K562 (cell line): ENCODE results near the gene WDR5B. TPM values are rescaled to one million over a fixed set of nuclear protein-coding genes. Genes with fewer than 3 reads are reported as not detected.

Experiments used
- ATAC-seq: fragments of 200-7000 bp; cut with Tn5 transposase; 3 replicates; pipeline ENCODE4 v1.9.1; 2020; ENCODE audit warnings: moderate library complexity
- BruUV-seq: library from RNA; stranded (reverse); fragments of 400-500 nt; replicated peaks from 2 replicates; lab custom pipeline; 2021; lab: Mats Ljungman, UMichigan
- CTCF ChIA-PET: fragments of 300-600 bp; formaldehyde crosslinking; extraction: SDS; loops from one replicate; lab custom pipeline; 2021; ENCODE audit warnings: low intra/inter-chr PET ratio; lab: Yijun Ruan, JAX
- POLR2A ChIA-PET: fragments of 300-600, 350-650 bp; sonication (Branson Sonifier 250); formaldehyde crosslinking; extraction: SDS; loops from one replicate; lab custom pipeline; 2021; ENCODE audit warnings: antibody characterized with exemption, inconsistent platforms; lab: Yijun Ruan, JAX
- DNase-seq, 4 experiments: peaks; one replicate each; pipeline versions ENCODE4 v3.0.0 to v3.0.0-alpha.2; 2011 to 2018; ENCODE audit warnings: low spot score in 3 of 4, mixed read lengths in 3 of 4; ENCODE audit errors: extremely low read depth in 1 of 4
- FAIRE-seq: peaks from 2 replicates; lab custom pipeline; 2011; peaks lifted over from hg19 to GRCh38; lab: Jason Lieb, UNC
- H2AFZ ChIP-seq: 2 replicates; pipeline ENCODE4 v1.6.0; 2011; ENCODE audit warnings: low read depth, low read length, control low read depth, inconsistent platforms
- H3K27ac ChIP-seq: fragments of 200-600 bp; 3 replicates; pipeline ENCODE4 v1.8.0; 2011; ENCODE audit warnings: low read depth, mild to moderate bottlenecking, control low read depth, inconsistent platforms, low read length, moderate library complexity, mixed read lengths; ENCODE audit errors: extremely low read depth
- H3K27me3 ChIP-seq, 2 experiments: fragments of 300-600 bp in 1 of 2; 2 replicates in 1 of 2; 3 replicates in 1 of 2; pipeline versions ENCODE4 v1.6.0 to v1.8.0; 2011; ENCODE audit warnings: inconsistent platforms in 2 of 2, low read length in 2 of 2, mild to moderate bottlenecking in 1 of 2, mixed read lengths in 1 of 2, moderate library complexity in 1 of 2; ENCODE audit not compliant: control insufficient read depth in 2 of 2, insufficient read depth in 2 of 2
- H3K36me3 ChIP-seq: fragments of 300-600 bp; 3 replicates; pipeline ENCODE4 v1.8.0; 2011; ENCODE audit warnings: mild to moderate bottlenecking, low read length, inconsistent platforms; ENCODE audit not compliant: control insufficient read depth, insufficient read depth
- H3K4me1 ChIP-seq, 2 experiments: fragments of 200-600 bp in 1 of 2; replicated peaks in 1 of 2; 2 replicates in 1 of 2; 3 replicates in 1 of 2; pipeline versions ENCODE4 v1.5.1 to v1.8.0; 2011; ENCODE audit warnings: inconsistent platforms in 2 of 2, low read length in 2 of 2, mild to moderate bottlenecking in 1 of 2, mixed read lengths in 1 of 2, moderate library complexity in 1 of 2; ENCODE audit not compliant: control insufficient read depth in 2 of 2, insufficient read depth in 2 of 2
- H3K4me2 ChIP-seq: 2 replicates; pipeline ENCODE4 v1.6.1; 2011; ENCODE audit warnings: low read length, control low read depth, inconsistent platforms, mixed read lengths; ENCODE audit not compliant: insufficient read depth
- H3K4me3 ChIP-seq: fragments of 200-600 bp; sonication (generic), shearing (Covaris generic); 2 replicates; pipeline ENCODE4 v1.5.1; 2016; ENCODE audit warnings: control low read depth, inconsistent platforms
- H3K79me2 ChIP-seq: fragments of 200-600 bp; 3 replicates; pipeline ENCODE4 v1.8.0; 2011; ENCODE audit warnings: low read length, inconsistent platforms; ENCODE audit not compliant: control insufficient read depth, insufficient read depth
- H3K9ac ChIP-seq, 2 experiments: 2 replicates each; pipeline versions ENCODE4 v1.6.0 to v1.6.1; 2011; ENCODE audit warnings: low read depth in 2 of 2, low read length in 2 of 2, control low read depth in 1 of 2, inconsistent platforms in 1 of 2, mild to moderate bottlenecking in 1 of 2, mixed read lengths in 1 of 2; ENCODE audit not compliant: insufficient read depth in 1 of 2
- H3K9me1 ChIP-seq: one replicate; pipeline ENCODE4 v1.6.0; 2011; ENCODE audit warnings: inconsistent platforms, mild to moderate bottlenecking, low read length, moderate library complexity; ENCODE audit not compliant: control insufficient read depth, insufficient read depth
- H3K9me3 ChIP-seq: replicated peaks from 2 replicates; pipeline ENCODE4 v1.5.1; 2011; ENCODE audit warnings: low read depth, low read length, inconsistent platforms; ENCODE audit not compliant: control insufficient read depth, insufficient read depth
- H4K20me1 ChIP-seq: replicated peaks from 2 replicates; pipeline ENCODE4 v1.6.1; 2011; ENCODE audit warnings: low read length, inconsistent platforms, mixed read lengths; ENCODE audit not compliant: control insufficient read depth, insufficient read depth
- BRD4 ChIP-seq: fragments of 200-600 bp; sonication (generic); IDR thresholded peaks from 2 replicates; pipeline ENCODE4 v1.6.1; 2017; ENCODE audit warnings: inconsistent platforms
- CGGBP1 ChIP-seq: fragments of 250-450 bp; sonication (Bioruptor Pico); IDR thresholded peaks from 2 replicates; pipeline ENCODE4 v1.9.0; 2021; ENCODE audit warnings: mild to moderate bottlenecking
- ETV5 ChIP-seq: sonication (generic); formaldehyde crosslinking; IDR thresholded peaks from 2 replicates; pipeline ENCODE4 v1.4.0; 2020; ENCODE audit warnings: low read depth, mild to moderate bottlenecking, missing genetic modification reagents
- GABPB2 ChIP-seq: fragments of 250-450 bp; sonication (Bioruptor Pico); conservative IDR thresholded peaks from 2 replicates; pipeline ENCODE4 v1.5.1; 2021; ENCODE audit warnings: mild to moderate bottlenecking
- GTF2F1 ChIP-seq: IDR thresholded peaks from 2 replicates; pipeline ENCODE4 v1.6.1; 2011; ENCODE audit warnings: low read depth, low read length, improper control_type of control experiment
- MYC ChIP-seq, 2 experiments: fragments of 250-450 bp in 1 of 2; sonication (Bioruptor Pico) in 1 of 2; IDR thresholded peaks; 2 replicates each; pipeline versions ENCODE4 v1.5.1 to v1.6.1; 2012 to 2021; ENCODE audit warnings: low read depth in 2 of 2, borderline replicate concordance in 1 of 2, improper control_type of control experiment in 1 of 2, low read length in 1 of 2, mild to moderate bottlenecking in 1 of 2, moderate library complexity in 1 of 2
- RAD21 ChIP-seq, 2 experiments: fragments of 250-450 bp in 1 of 2; fragments of 450-650 bp in 1 of 2; sonication (Bioruptor Pico) in 1 of 2; formaldehyde crosslinking in 1 of 2; IDR thresholded peaks in 1 of 2; conservative IDR thresholded peaks in 1 of 2; 2 replicates each; pipeline versions ENCODE4 v1.4.0 to v1.8.0; 2020 to 2022; ENCODE audit warnings: mild to moderate bottlenecking in 2 of 2, moderate library complexity in 1 of 2
- RFX5 ChIP-seq: IDR thresholded peaks from 2 replicates; pipeline ENCODE4 v1.6.1; 2011; ENCODE audit warnings: low read depth, mild to moderate bottlenecking, improper control_type of control experiment, low read length
- SIRT6 ChIP-seq: IDR thresholded peaks from one replicate; pipeline ENCODE4 v1.6.1; 2012; ENCODE audit warnings: low read depth, mild to moderate bottlenecking, control low read depth, inconsistent platforms, low read length, moderate library complexity
- SOX6 ChIP-seq: fragments of 450-650 bp; IDR thresholded peaks from 2 replicates; pipeline ENCODE4 v1.6.1; 2014; ENCODE audit warnings: mild to moderate bottlenecking
- TFAM ChIP-seq: fragments of 250-450 bp; sonication (Bioruptor Pico); conservative IDR thresholded peaks from 2 replicates; pipeline ENCODE4 v1.5.0; 2021; ENCODE audit warnings: mild to moderate bottlenecking, moderate library complexity
- TRIM28 ChIP-seq: fragments of 450-650 bp; IDR thresholded peaks from 2 replicates; pipeline ENCODE4 v1.6.1; 2017
- U2AF2 ChIP-seq: fragments of 200-400 bp; formaldehyde crosslinking; optimal IDR thresholded peaks from 2 replicates; pipeline ENCODE3; 2017; ENCODE audit warnings: low read depth, mild to moderate bottlenecking, low read length
- ZC3H8 ChIP-seq: fragments of 450-650 bp; IDR thresholded peaks from 2 replicates; pipeline ENCODE4 v1.6.1; 2017
- ZNF561 ChIP-seq: fragments of 450-650 bp; formaldehyde crosslinking; conservative IDR thresholded peaks from 2 replicates; pipeline ENCODE4 v1.4.0; 2020; ENCODE audit warnings: mild to moderate bottlenecking, moderate library complexity
- WGBS: fragments of 100-300 bp; shearing (Covaris generic); methylation state at CpG from one replicate; pipeline ENCODE4 v1.1.6; 2016; ENCODE audit warnings: low coverage, mixed read lengths; ENCODE audit not compliant: insufficient coverage; ENCODE audit errors: missing lambda C conversion rate; 5-methylcytosine and 5-hydroxymethylcytosine counted together
- in situ Hi-C: fragments of 300-500 bp; cut with MboI; formaldehyde crosslinking; loops from 4 replicates; pipeline ENCODE4 v1.15.0; 2018; ENCODE audit warnings: inconsistent platforms, mixed read lengths
- intact Hi-C: fragments of 100-400 bp; cut with micrococcal nuclease; formaldehyde crosslinking; loops from 2 replicates; pipeline ENCODE4 v1.14.2; 2022
- polyA plus RNA-seq, 8 experiments: library from polyadenylated mRNA; depleted of rRNA in 4 of 8; stranded (reverse) in 5 of 8; unstranded in 3 of 8; fragments of >200 nt; fragmentation: Nextera tagmentation in 2 of 8; fragmentation: Illumina TruSeq in 1 of 8; extraction: Ambion mirVana in 2 of 8; extraction: Trizol in 1 of 8; gene quantifications; 2 replicates each; pipeline versions ENCODE4 v1.2.1 to v1.2.3, GENCODE V29; 2011 to 2014; ENCODE audit warnings: inconsistent platforms in 1 of 8, missing spikeins in 1 of 8
- total RNA-seq, 7 experiments: library from RNA; depleted of rRNA in 6 of 7; stranded (reverse); fragments of >200 nt in 6 of 7; fragmentation: Illumina TruSeq in 2 of 7; extraction: Trizol in 2 of 7; gene quantifications; 2 replicates each; pipeline versions ENCODE4 v1.2.1 to v1.2.3, GENCODE V29; 2011 to 2021; ENCODE audit warnings: low replicate concordance in 1 of 7
- TF ChIP-seq, protein P1 (sequence below): sonication (generic); formaldehyde crosslinking; IDR thresholded peaks from 2 replicates; pipeline ENCODE4 v1.8.0; 2022; ENCODE audit warnings: missing genetic modification reagents, mild to moderate bottlenecking, borderline replicate concordance
- TF ChIP-seq, protein P2 (sequence below): fragments of 450-650 bp; IDR thresholded peaks from 2 replicates; pipeline ENCODE4 v1.6.1; 2017; ENCODE audit warnings: antibody characterized with exemption
- TF ChIP-seq, protein P3 (sequence below): fragments of 450-650 bp; IDR thresholded peaks from 2 replicates; pipeline ENCODE4 v1.7.1; 2018; ENCODE audit warnings: mild to moderate bottlenecking, low read depth; ENCODE audit not compliant: partially characterized antibody

Gene WDR5B
- total and polyA plus RNA-seq, 9 of the 15 experiments (the other 6 are each of a cell fraction or from before 2014, with no cell fraction given) = 2.8 to 10.1 (median 4.2) TPM

DNA sequence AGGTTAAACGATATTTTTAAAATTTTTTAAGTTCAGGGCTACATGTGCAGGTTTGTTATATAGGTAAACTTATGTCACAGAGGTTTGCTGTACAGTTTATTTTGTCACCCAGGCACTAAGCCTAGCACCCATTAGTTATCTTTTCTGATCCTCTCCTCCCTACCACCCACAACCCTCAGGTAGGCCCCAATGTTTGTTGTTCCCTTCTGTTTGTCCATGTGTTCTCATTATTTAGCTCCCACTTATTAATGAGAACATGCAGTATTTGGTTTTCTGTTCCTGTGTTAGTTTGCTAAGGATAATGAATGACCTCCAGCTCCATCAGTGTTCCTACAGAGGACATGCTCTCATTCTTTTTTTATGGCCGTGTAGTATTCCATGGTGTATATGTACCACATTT lies 16.9 kb downstream of the WDR5B start:
- H3K79me2 ChIP-seq = peaks cover 8% of the 10 kb centered on the region
- H3K9ac ChIP-seq = no peak overlapping the region
- no peaks in the 10 kb centered on the region for H3K9me3 ChIP-seq
- POLR2A ChIA-PET = no interaction called here
- in situ Hi-C loops = loop anchor here (10.0 kb wide), 1 partner anchor 286 kb away; the partner anchor contains the start of gene PARP14
- H3K27me3 ChIP-seq = no peaks in the 10 kb centered on the region
- FAIRE-seq (no peak), ATAC-seq (no peak), DNase-seq (no peak)
- CTCF ChIA-PET = no interaction called here
- BruUV-seq = no TSS peak
- peaks cover 17% of the 10 kb centered on the region for H3K36me3 ChIP-seq
- no peak overlapping the region for H3K4me2 ChIP-seq
- no peak overlapping the region for H3K27ac ChIP-seq
- intact Hi-C loops = no loop called here
- H3K9me1 ChIP-seq = no peaks in the 10 kb centered on the region
- H2AFZ ChIP-seq = no peak overlapping the region
- H4K20me1 ChIP-seq = no peaks in the 10 kb centered on the region
- WGBS = 94% methylated on average over 2 of the region's 2 CpGs
- H3K4me3 ChIP-seq = no peak overlapping the region
- no peaks in the 10 kb centered on the region; a peak in 1 of 5 replicates for H3K4me1 ChIP-seq
- no peak for TF ChIP-seq GABPB2 (CRISPR knock-in tag)
- no peak for TF ChIP-seq RAD21 (CRISPR knock-in tag; conservative IDR thresholded peaks at IDR 0.05 in 1 of 2, IDR thresholded peaks at IDR 0.05 in 1 of 2)
- TF ChIP-seq ETV5 (CRISPR knock-in tag) = no peak
- TF ChIP-seq, protein P1, sequence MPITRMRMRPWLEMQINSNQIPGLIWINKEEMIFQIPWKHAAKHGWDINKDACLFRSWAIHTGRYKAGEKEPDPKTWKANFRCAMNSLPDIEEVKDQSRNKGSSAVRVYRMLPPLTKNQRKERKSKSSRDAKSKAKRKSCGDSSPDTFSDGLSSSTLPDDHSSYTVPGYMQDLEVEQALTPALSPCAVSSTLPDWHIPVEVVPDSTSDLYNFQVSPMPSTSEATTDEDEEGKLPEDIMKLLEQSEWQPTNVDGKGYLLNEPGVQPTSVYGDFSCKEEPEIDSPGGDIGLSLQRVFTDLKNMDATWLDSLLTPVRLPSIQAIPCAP (CRISPR knock-in tag) = no peak
- no peak for TF ChIP-seq MYC (IDR thresholded peaks at IDR 0.05; ENCODE audit: low read depth, low read length)
- TF ChIP-seq MYC (CRISPR knock-in tag; IDR thresholded peaks at IDR 0.05; ENCODE audit: borderline replicate concordance, low read depth) = no peak
- TF ChIP-seq RFX5 = no peak
- no peak for TF ChIP-seq U2AF2
- no peak for TF ChIP-seq ZNF561 (CRISPR knock-in tag)
- no peak for TF ChIP-seq ZC3H8
- TF ChIP-seq, protein P2, sequence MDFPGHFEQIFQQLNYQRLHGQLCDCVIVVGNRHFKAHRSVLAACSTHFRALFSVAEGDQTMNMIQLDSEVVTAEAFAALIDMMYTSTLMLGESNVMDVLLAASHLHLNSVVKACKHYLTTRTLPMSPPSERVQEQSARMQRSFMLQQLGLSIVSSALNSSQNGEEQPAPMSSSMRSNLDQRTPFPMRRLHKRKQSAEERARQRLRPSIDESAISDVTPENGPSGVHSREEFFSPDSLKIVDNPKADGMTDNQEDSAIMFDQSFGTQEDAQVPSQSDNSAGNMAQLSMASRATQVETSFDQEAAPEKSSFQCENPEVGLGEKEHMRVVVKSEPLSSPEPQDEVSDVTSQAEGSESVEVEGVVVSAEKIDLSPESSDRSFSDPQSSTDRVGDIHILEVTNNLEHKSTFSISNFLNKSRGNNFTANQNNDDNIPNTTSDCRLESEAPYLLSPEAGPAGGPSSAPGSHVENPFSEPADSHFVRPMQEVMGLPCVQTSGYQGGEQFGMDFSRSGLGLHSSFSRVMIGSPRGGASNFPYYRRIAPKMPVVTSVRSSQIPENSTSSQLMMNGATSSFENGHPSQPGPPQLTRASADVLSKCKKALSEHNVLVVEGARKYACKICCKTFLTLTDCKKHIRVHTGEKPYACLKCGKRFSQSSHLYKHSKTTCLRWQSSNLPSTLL = no peak
- no peak for TF ChIP-seq TRIM28
- no peak for TF ChIP-seq TFAM
- TF ChIP-seq SIRT6 = no peak
- TF ChIP-seq BRD4 = no peak
- TF ChIP-seq CGGBP1 (CRISPR knock-in tag) = no peak
- TF ChIP-seq SOX6 = no peak
- no peak for TF ChIP-seq GTF2F1
- TF ChIP-seq, protein P3, sequence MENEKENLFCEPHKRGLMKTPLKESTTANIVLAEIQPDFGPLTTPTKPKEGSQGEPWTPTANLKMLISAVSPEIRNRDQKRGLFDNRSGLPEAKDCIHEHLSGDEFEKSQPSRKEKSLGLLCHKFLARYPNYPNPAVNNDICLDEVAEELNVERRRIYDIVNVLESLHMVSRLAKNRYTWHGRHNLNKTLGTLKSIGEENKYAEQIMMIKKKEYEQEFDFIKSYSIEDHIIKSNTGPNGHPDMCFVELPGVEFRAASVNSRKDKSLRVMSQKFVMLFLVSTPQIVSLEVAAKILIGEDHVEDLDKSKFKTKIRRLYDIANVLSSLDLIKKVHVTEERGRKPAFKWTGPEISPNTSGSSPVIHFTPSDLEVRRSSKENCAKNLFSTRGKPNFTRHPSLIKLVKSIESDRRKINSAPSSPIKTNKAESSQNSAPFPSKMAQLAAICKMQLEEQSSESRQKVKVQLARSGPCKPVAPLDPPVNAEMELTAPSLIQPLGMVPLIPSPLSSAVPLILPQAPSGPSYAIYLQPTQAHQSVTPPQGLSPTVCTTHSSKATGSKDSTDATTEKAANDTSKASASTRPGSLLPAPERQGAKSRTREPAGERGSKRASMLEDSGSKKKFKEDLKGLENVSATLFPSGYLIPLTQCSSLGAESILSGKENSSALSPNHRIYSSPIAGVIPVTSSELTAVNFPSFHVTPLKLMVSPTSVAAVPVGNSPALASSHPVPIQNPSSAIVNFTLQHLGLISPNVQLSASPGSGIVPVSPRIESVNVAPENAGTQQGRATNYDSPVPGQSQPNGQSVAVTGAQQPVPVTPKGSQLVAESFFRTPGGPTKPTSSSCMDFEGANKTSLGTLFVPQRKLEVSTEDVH = no peak
